Glutamatergic neuron (in vitro differentiated cells): ENCODE results near the gene PLEKHN1. TPM values are rescaled to one million over a fixed set of nuclear protein-coding genes. Genes with fewer than 3 reads are reported as not detected.

Experiments
- DNase-seq: peaks from one replicate; pipeline ENCODE4 v3.0.0; 2022
- H3K27ac Mint-ChIP-seq: one replicate; pipeline ENCODE4 v1.8.0; 2020; ENCODE audit warnings: mild to moderate bottlenecking, mixed read lengths, inconsistent platforms; ENCODE audit not compliant: unreplicated experiment
- H3K27me3 Mint-ChIP-seq: one replicate; pipeline ENCODE4 v1.8.0; 2020; ENCODE audit warnings: mild to moderate bottlenecking, moderate library complexity, mixed read lengths, inconsistent platforms; ENCODE audit not compliant: unreplicated experiment
- H3K36me3 Mint-ChIP-seq: one replicate; pipeline ENCODE4 v1.8.0; 2020; ENCODE audit warnings: mild to moderate bottlenecking, mixed read lengths, inconsistent platforms; ENCODE audit not compliant: unreplicated experiment
- H3K4me1 Mint-ChIP-seq: one replicate; pipeline ENCODE4 v1.8.0; 2020; ENCODE audit warnings: mild to moderate bottlenecking, low read depth, mixed read lengths, inconsistent platforms; ENCODE audit not compliant: unreplicated experiment
- H3K4me3 Mint-ChIP-seq: one replicate; pipeline ENCODE4 v1.8.0; 2020; ENCODE audit warnings: mild to moderate bottlenecking, mixed read lengths, inconsistent platforms; ENCODE audit not compliant: unreplicated experiment
- H3K9me3 Mint-ChIP-seq: one replicate; pipeline ENCODE4 v1.8.0; 2020; ENCODE audit warnings: mild to moderate bottlenecking, moderate library complexity, mixed read lengths, inconsistent platforms; ENCODE audit not compliant: unreplicated experiment
- CTCF ChIP-seq: fragments of 200-600 bp; sonication (generic); IDR thresholded peaks from one replicate; pipeline ENCODE4 v1.5.0; 2021; ENCODE audit not compliant: partially characterized antibody, unreplicated experiment
- total RNA-seq: library from RNA; stranded (reverse); fragmentation: NEBNext Ultra II Directional; extraction: Animal tissue kit (Norgen Biotek cat#: 25700); gene quantifications from one replicate; pipeline ENCODE4 v1.2.1, GENCODE V29; 2021; ENCODE audit not compliant: unreplicated experiment

The PLEKHN1 gene
- total RNA-seq, 1 donor from 2014 or later: 0.29 TPM

GRCh38 chr1:965526-966134 is 652 bp upstream of the PLEKHN1 start:
- TF ChIP-seq CTCF: no peak
- DNase-seq: peak; percentile 16
- H3K4me3 Mint-ChIP-seq: no peak overlapping the region
- H3K4me1 Mint-ChIP-seq: peaks cover 6% of the 10 kb centered on the region
- no peak overlapping the region for H3K27ac Mint-ChIP-seq
- H3K27me3 Mint-ChIP-seq: peaks cover 12% of the 10 kb centered on the region
- H3K9me3 Mint-ChIP-seq: peaks cover 5% of the 10 kb centered on the region
- H3K36me3 Mint-ChIP-seq: no peaks in the 10 kb centered on the region

- Mint-ChIP-seq H3K4me1 (peaks cover 6% of the 10 kb centered on the region), H3K4me3 (no peak overlapping the region), H3K36me3 (no peaks in the 10 kb centered on the region), H3K9me3 (peaks cover 5% of the 10 kb centered on the region), H3K27ac (no peak overlapping the region), H3K27me3 (peaks cover 12% of the 10 kb centered on the region)
- peak; percentile 54 for DNase-seq
- TF ChIP-seq CTCF: no peak
These were observed 520 bp downstream of the PLEKHN1 start for GRCh38 chr1:966704-967300.

GRCh38 chr1:967466-968343 is 1.4 kb downstream of the PLEKHN1 start:
- Mint-ChIP-seq H3K4me1 (peaks cover 6% of the 10 kb centered on the region), H3K9me3 (peaks cover 5% of the 10 kb centered on the region), H3K27ac (no peak overlapping the region), H3K4me3 (no peak overlapping the region), H3K27me3 (peaks cover 12% of the 10 kb centered on the region), H3K36me3 (no peaks in the 10 kb centered on the region)
- TF ChIP-seq CTCF: no peak
- no peak for DNase-seq

- Mint-ChIP-seq H3K27me3 (peaks cover 12% of the 10 kb centered on the region), H3K9me3 (peaks cover 5% of the 10 kb centered on the region), H3K4me3 (no peak overlapping the region), H3K4me1 (peaks cover 6% of the 10 kb centered on the region), H3K36me3 (no peaks in the 10 kb centered on the region), H3K27ac (no peak overlapping the region)
- TF ChIP-seq CTCF: no peak
- no peak for DNase-seq
These were observed 3.1 kb downstream of the PLEKHN1 start for GRCh38 chr1:969260-969855.
